Osteocyte (in vitro differentiated cells): Measurements from ENCODE around the gene SELL. TPM values are rescaled to one million over a fixed set of nuclear protein-coding genes. Genes with fewer than 3 reads are reported as not detected.
"Not testable (repeated sequence)": the region's sequence is repeated elsewhere in the genome, so short reads cannot be mapped to it uniquely, and the experiment has no call there.

Source experiments
- DNase-seq: peaks from one replicate; pipeline ENCODE4 v3.0.0; 2021; ENCODE audit warnings: mixed read lengths; ENCODE audit not compliant: unreplicated experiment; ENCODE audit errors: extremely low spot score
- H3K27ac Mint-ChIP-seq: one replicate; pipeline ENCODE4 v1.8.0; 2021; ENCODE audit warnings: mild to moderate bottlenecking, mixed read lengths; ENCODE audit not compliant: unreplicated experiment
- H3K27me3 Mint-ChIP-seq: one replicate; pipeline ENCODE4 v1.8.0; 2021; ENCODE audit warnings: mixed read lengths; ENCODE audit not compliant: unreplicated experiment
- H3K36me3 Mint-ChIP-seq: one replicate; pipeline ENCODE4 v1.8.0; 2021; ENCODE audit warnings: mixed read lengths; ENCODE audit not compliant: unreplicated experiment
- H3K4me1 Mint-ChIP-seq: one replicate; pipeline ENCODE4 v1.8.0; 2021; ENCODE audit warnings: mixed read lengths; ENCODE audit not compliant: unreplicated experiment
- H3K4me3 Mint-ChIP-seq: one replicate; pipeline ENCODE4 v1.8.0; 2021; ENCODE audit warnings: mild to moderate bottlenecking, moderate library complexity, mixed read lengths; ENCODE audit not compliant: unreplicated experiment
- H3K9me3 Mint-ChIP-seq: one replicate; pipeline ENCODE4 v1.8.0; 2021; ENCODE audit warnings: mixed read lengths; ENCODE audit not compliant: unreplicated experiment
- CTCF ChIP-seq: fragments of 200-600 bp; sonication (generic); IDR thresholded peaks from 2 replicates; pipeline ENCODE4 v1.5.0; 2021; ENCODE audit warnings: antibody characterized with exemption, mild to moderate bottlenecking, moderate library complexity
- total RNA-seq: library from RNA; stranded (reverse); gene quantifications from 2 replicates; pipeline ENCODE4 v1.2.1, GENCODE V29; 2021

SELL gene
- total RNA-seq, 1 donor from 2014 or later: not detected

- no peak for TF ChIP-seq CTCF
- Mint-ChIP-seq H3K27ac (no peak overlapping the region), H3K9me3 (peaks cover 3% of the 10 kb centered on the region), H3K36me3 (no peaks in the 10 kb centered on the region), H3K27me3 (peaks cover 21% of the 10 kb centered on the region), H3K4me1 (no peaks in the 10 kb centered on the region), H3K4me3 (no peak overlapping the region)
- no peak for DNase-seq
Observed at GRCh38 chr1:169723763-169724162, 12.3 kb upstream of the SELL start.

- peaks cover 14% of the 10 kb centered on the region for H3K27me3 Mint-ChIP-seq
Observed at GRCh38 chr1:169722779-169723178, 11.4 kb upstream of the SELL start.

GRCh38 chr1:169715100-169715499 lies 3.7 kb upstream of the SELL start:
- H3K4me3 Mint-ChIP-seq, H3K27ac Mint-ChIP-seq, DNase-seq, H3K4me1 Mint-ChIP-seq, H3K36me3 Mint-ChIP-seq: not testable (repeated sequence)
- Mint-ChIP-seq H3K9me3 (peaks cover 34% of the 10 kb centered on the region), H3K27me3 (peaks cover 10% of the 10 kb centered on the region)

More at GRCh38 chr1:169722779-169723178, 11.4 kb upstream of the SELL start:
- Mint-ChIP-seq H3K36me3 (no peaks in the 10 kb centered on the region), H3K9me3 (peaks cover 8% of the 10 kb centered on the region), H3K4me1 (no peaks in the 10 kb centered on the region), H3K4me3 (no peak overlapping the region), H3K27ac (no peak overlapping the region)
- DNase-seq: no peak
- TF ChIP-seq CTCF: no peak

- H3K4me3 Mint-ChIP-seq, H3K36me3 Mint-ChIP-seq, H3K27ac Mint-ChIP-seq, H3K4me1 Mint-ChIP-seq, DNase-seq: not testable (repeated sequence)
- Mint-ChIP-seq H3K27me3 (peaks cover 23% of the 10 kb centered on the region), H3K9me3 (peaks cover 26% of the 10 kb centered on the region)
Observed at GRCh38 chr1:169713090-169713489, 1.7 kb upstream of the SELL start.

GRCh38 chr1:169712309-169712631 lies 850 bp upstream of the SELL start:
- no peak overlapping the region for H3K27ac Mint-ChIP-seq
- H3K27me3 Mint-ChIP-seq: peaks cover 23% of the 10 kb centered on the region
- H3K4me1 Mint-ChIP-seq: peaks cover 6% of the 10 kb centered on the region
- H3K36me3 Mint-ChIP-seq: no peaks in the 10 kb centered on the region
- TF ChIP-seq CTCF: no peak
- no peak overlapping the region for H3K4me3 Mint-ChIP-seq
- peaks cover 23% of the 10 kb centered on the region for H3K9me3 Mint-ChIP-seq
- DNase-seq: no peak

GRCh38 chr1:169708647-169709046 lies 2.8 kb downstream of the SELL start:
- Mint-ChIP-seq H3K9me3 (peaks cover 9% of the 10 kb centered on the region), H3K4me1 (peaks cover 6% of the 10 kb centered on the region), H3K36me3 (no peaks in the 10 kb centered on the region), H3K27me3 (peaks cover 42% of the 10 kb centered on the region), H3K4me3 (no peak overlapping the region), H3K27ac (no peak overlapping the region)
- DNase-seq: no peak
- TF ChIP-seq CTCF: no peak
